ENCODE results near the gene ERBB4.

ERBB4 gene

DNA sequence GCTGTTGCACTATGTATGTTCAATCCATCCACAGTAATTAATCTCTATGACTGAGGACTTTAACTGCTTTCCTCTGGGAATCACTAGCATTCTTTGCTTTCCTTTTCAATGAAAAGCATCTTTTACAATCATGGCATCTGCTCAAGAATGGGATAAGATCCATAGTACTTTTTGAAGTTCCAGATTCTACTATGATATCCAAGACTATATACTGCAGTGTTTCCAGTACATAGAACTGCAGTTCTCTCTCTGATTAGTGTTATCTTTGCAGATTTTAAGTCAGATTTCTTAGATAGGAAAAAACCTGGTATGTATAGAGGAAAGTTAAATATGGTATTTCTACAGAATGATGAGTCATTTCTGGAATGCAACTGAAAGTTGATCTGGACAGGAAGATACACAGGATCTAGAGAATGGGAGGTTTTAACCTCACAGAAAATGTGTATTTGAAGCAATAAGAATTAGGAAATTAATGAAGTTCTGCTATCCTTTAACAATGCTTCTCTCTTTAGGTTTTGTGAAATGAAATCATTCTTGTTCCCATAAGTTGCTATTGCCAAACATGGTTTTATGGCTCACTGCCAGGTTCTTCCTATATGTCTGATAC lies 670.7 kb downstream of the ERBB4 start:
- DNase-seq (ENCODE audit: insufficient read length, low spot score), result peak; percentile 9
- TF ChIP-seq PAX5 (IDR thresholded peaks at IDR 0.05; ENCODE audit: insufficient read depth, low read length, severe bottlenecking) (no peak), POLR2AphosphoS5 (IDR thresholded peaks at IDR 0.05; ENCODE audit: low read depth, low read length) (no peak), POU2F2 (IDR thresholded peaks at IDR 0.05; ENCODE audit: low read depth, low read length) (no peak), TAF1 (IDR thresholded peaks at IDR 0.05; ENCODE audit: low read depth, low read length) (no peak), POLR2A (IDR thresholded peaks at IDR 0.05; ENCODE audit: low read depth, low read length) (no peak), SPI1 (IDR thresholded peaks at IDR 0.05; ENCODE audit: low read depth, low read length) (no peak)
- peak; percentile 55 for FAIRE-seq

GRCh38 chr2:211864328-211864727 lies 674.3 kb downstream of the ERBB4 start:
- FAIRE-seq, result no peak

GRCh38 chr2:211860224-211860623 lies 678.4 kb downstream of the ERBB4 start:
- no peak for FAIRE-seq
- no peak for DNase-seq (ENCODE audit: insufficient read length, low spot score)
- TF ChIP-seq POU2F2 (IDR thresholded peaks at IDR 0.05; ENCODE audit: low read depth, low read length) (no peak), TAF1 (IDR thresholded peaks at IDR 0.05; ENCODE audit: low read depth, low read length) (no peak), POLR2A (IDR thresholded peaks at IDR 0.05; ENCODE audit: low read depth, low read length) (no peak), POLR2AphosphoS5 (IDR thresholded peaks at IDR 0.05; ENCODE audit: low read depth, low read length) (no peak), PAX5 (IDR thresholded peaks at IDR 0.05; ENCODE audit: insufficient read depth, low read length, severe bottlenecking) (no peak)

More at GRCh38 chr2:211864328-211864727, 674.3 kb downstream of the ERBB4 start:
- TF ChIP-seq POU2F2 (IDR thresholded peaks at IDR 0.05; ENCODE audit: low read depth, low read length), result no peak
- no peak for TF ChIP-seq POLR2AphosphoS5 (IDR thresholded peaks at IDR 0.05; ENCODE audit: low read depth, low read length)
- TF ChIP-seq PAX5 (IDR thresholded peaks at IDR 0.05; ENCODE audit: insufficient read depth, low read length, severe bottlenecking), result no peak
- TF ChIP-seq SPI1 (IDR thresholded peaks at IDR 0.05; ENCODE audit: low read depth, low read length), result no peak
- no peak for TF ChIP-seq POLR2A (IDR thresholded peaks at IDR 0.05; ENCODE audit: low read depth, low read length)
- no peak for TF ChIP-seq TAF1 (IDR thresholded peaks at IDR 0.05; ENCODE audit: low read depth, low read length)
- no peak for DNase-seq (ENCODE audit: insufficient read length, low spot score)

- TF ChIP-seq SPI1 (IDR thresholded peaks at IDR 0.05; ENCODE audit: low read depth, low read length), result no peak
- no peak for TF ChIP-seq TAF1 (IDR thresholded peaks at IDR 0.05; ENCODE audit: low read depth, low read length)
- no peak for TF ChIP-seq PAX5 (IDR thresholded peaks at IDR 0.05; ENCODE audit: insufficient read depth, low read length, severe bottlenecking)
- TF ChIP-seq POU2F2 (IDR thresholded peaks at IDR 0.05; ENCODE audit: low read depth, low read length), result no peak
- no peak for TF ChIP-seq POLR2A (IDR thresholded peaks at IDR 0.05; ENCODE audit: low read depth, low read length)
- TF ChIP-seq POLR2AphosphoS5 (IDR thresholded peaks at IDR 0.05; ENCODE audit: low read depth, low read length), result no peak
- no peak for FAIRE-seq
- no peak for DNase-seq (ENCODE audit: insufficient read length, low spot score)
Observed at GRCh38 chr2:211854832-211855231, 683.8 kb downstream of the ERBB4 start.

GRCh38 chr2:211846714-211847113 lies 691.9 kb downstream of the ERBB4 start:
- TF ChIP-seq TAF1 (IDR thresholded peaks at IDR 0.05; ENCODE audit: low read depth, low read length), result no peak
- TF ChIP-seq POLR2AphosphoS5 (IDR thresholded peaks at IDR 0.05; ENCODE audit: low read depth, low read length), result no peak
- no peak for TF ChIP-seq PAX5 (IDR thresholded peaks at IDR 0.05; ENCODE audit: insufficient read depth, low read length, severe bottlenecking)
- no peak for TF ChIP-seq SPI1 (IDR thresholded peaks at IDR 0.05; ENCODE audit: low read depth, low read length)
- TF ChIP-seq POLR2A (IDR thresholded peaks at IDR 0.05; ENCODE audit: low read depth, low read length), result no peak
- no peak for TF ChIP-seq POU2F2 (IDR thresholded peaks at IDR 0.05; ENCODE audit: low read depth, low read length)
- DNase-seq (ENCODE audit: insufficient read length, low spot score) (no peak), FAIRE-seq (no peak)

- DNase-seq (ENCODE audit: insufficient read length, low spot score), result no peak
- no peak for FAIRE-seq
- no peak for TF ChIP-seq POLR2AphosphoS5 (IDR thresholded peaks at IDR 0.05; ENCODE audit: low read depth, low read length)
- TF ChIP-seq TAF1 (IDR thresholded peaks at IDR 0.05; ENCODE audit: low read depth, low read length), result no peak
Observed at GRCh38 chr2:211846036-211846400, 692.6 kb downstream of the ERBB4 start.

DNA sequence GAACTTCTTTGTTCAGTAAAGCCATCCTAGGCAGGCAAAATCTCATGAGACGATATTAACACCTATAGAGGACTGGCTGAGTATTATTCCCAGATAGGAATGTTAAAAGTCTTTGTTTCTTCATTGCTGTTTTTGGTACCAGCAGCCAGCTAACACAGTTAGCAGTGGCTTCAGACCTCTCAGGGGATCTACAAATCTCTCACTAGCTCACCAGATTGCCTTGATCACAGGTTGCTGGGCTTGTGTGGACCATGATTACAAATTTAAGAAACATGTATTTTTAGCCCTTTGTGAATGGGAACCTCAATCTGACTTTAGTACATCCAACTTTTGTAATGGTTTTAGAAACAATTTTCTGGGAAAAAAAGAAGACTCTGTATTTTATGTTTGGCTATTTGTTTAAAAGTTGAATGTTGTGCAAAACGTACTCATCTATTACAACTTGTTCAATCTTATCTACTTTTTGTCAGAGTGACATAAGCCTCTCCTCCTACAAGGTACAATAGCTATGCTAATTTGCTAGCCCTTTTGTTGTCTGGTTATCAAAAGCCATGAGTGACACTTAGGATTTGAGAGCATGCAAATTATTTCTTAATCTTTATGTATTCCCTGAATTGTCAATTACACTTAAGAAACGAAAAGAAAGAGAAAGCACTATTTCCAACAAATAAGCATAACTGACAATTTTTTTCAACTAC lies 693.1 kb downstream of the ERBB4 start:
- no peak for FAIRE-seq
- no peak for DNase-seq (ENCODE audit: insufficient read length, low spot score)
- no peak for TF ChIP-seq POLR2AphosphoS5 (IDR thresholded peaks at IDR 0.05; ENCODE audit: low read depth, low read length)
- no peak for TF ChIP-seq POLR2A (IDR thresholded peaks at IDR 0.05; ENCODE audit: low read depth, low read length)
- TF ChIP-seq POU2F2 (IDR thresholded peaks at IDR 0.05; ENCODE audit: low read depth, low read length), result no peak
- no peak for TF ChIP-seq TAF1 (IDR thresholded peaks at IDR 0.05; ENCODE audit: low read depth, low read length)
- no peak for TF ChIP-seq SPI1 (IDR thresholded peaks at IDR 0.05; ENCODE audit: low read depth, low read length)
- TF ChIP-seq PAX5 (IDR thresholded peaks at IDR 0.05; ENCODE audit: insufficient read depth, low read length, severe bottlenecking), result no peak

- TF ChIP-seq POU2F2 (IDR thresholded peaks at IDR 0.05; ENCODE audit: low read depth, low read length) (no peak), POLR2AphosphoS5 (IDR thresholded peaks at IDR 0.05; ENCODE audit: low read depth, low read length) (no peak), TAF1 (IDR thresholded peaks at IDR 0.05; ENCODE audit: low read depth, low read length) (no peak), PAX5 (IDR thresholded peaks at IDR 0.05; ENCODE audit: insufficient read depth, low read length, severe bottlenecking) (no peak), SPI1 (IDR thresholded peaks at IDR 0.05; ENCODE audit: low read depth, low read length) (no peak)
- DNase-seq (ENCODE audit: insufficient read length, low spot score) (no peak), FAIRE-seq (no peak)
Observed at GRCh38 chr2:211837706-211838105, 700.9 kb downstream of the ERBB4 start.

GRCh38 chr2:211837206-211837605 lies 701.4 kb downstream of the ERBB4 start:
- no peak for TF ChIP-seq SPI1 (IDR thresholded peaks at IDR 0.05; ENCODE audit: low read depth, low read length)
- TF ChIP-seq TAF1 (IDR thresholded peaks at IDR 0.05; ENCODE audit: low read depth, low read length), result no peak
- TF ChIP-seq POU2F2 (IDR thresholded peaks at IDR 0.05; ENCODE audit: low read depth, low read length), result no peak
- TF ChIP-seq POLR2A (IDR thresholded peaks at IDR 0.05; ENCODE audit: low read depth, low read length), result no peak
- TF ChIP-seq PAX5 (IDR thresholded peaks at IDR 0.05; ENCODE audit: insufficient read depth, low read length, severe bottlenecking), result no peak
- no peak for TF ChIP-seq POLR2AphosphoS5 (IDR thresholded peaks at IDR 0.05; ENCODE audit: low read depth, low read length)
- DNase-seq (ENCODE audit: insufficient read length, low spot score), result no peak
- no peak for FAIRE-seq

DNA sequence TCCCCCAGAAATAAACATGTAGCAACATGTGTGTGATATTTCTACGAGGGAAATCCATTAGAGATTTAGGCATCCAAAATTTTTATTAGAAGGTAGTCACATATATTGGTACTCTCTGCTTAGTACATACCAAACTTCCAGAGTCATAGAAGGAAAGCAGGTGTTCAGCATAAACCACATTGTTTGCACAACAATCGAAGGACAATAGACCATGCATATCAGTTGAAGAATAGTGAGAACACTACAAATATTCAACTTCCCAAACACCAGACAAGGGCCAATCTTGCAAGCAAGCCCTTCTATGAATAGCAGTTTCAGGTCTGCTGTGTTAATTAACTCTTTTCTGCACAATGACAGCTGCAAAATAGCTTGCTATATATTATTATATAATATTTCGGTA lies 702.2 kb downstream of the ERBB4 start:
- FAIRE-seq, result no peak
- no peak for DNase-seq (ENCODE audit: insufficient read length, low spot score)
- TF ChIP-seq POU2F2 (IDR thresholded peaks at IDR 0.05; ENCODE audit: low read depth, low read length) (no peak), POLR2AphosphoS5 (IDR thresholded peaks at IDR 0.05; ENCODE audit: low read depth, low read length) (no peak), POLR2A (IDR thresholded peaks at IDR 0.05; ENCODE audit: low read depth, low read length) (no peak), PAX5 (IDR thresholded peaks at IDR 0.05; ENCODE audit: insufficient read depth, low read length, severe bottlenecking) (no peak), TAF1 (IDR thresholded peaks at IDR 0.05; ENCODE audit: low read depth, low read length) (no peak), SPI1 (IDR thresholded peaks at IDR 0.05; ENCODE audit: low read depth, low read length) (no peak)

All from GM12891 (cell line).